Measurements from ENCODE around the gene SUPT7L. TPM values are rescaled to one million over a fixed set of nuclear protein-coding genes. Genes with fewer than 3 reads are reported as not detected.

The SUPT7L gene
- total and polyA plus RNA-seq, 2 of the 13 experiments (the other 11 are each of a cell fraction or from before 2014, with no cell fraction given): 32.9 to 77.5 TPM

DNA sequence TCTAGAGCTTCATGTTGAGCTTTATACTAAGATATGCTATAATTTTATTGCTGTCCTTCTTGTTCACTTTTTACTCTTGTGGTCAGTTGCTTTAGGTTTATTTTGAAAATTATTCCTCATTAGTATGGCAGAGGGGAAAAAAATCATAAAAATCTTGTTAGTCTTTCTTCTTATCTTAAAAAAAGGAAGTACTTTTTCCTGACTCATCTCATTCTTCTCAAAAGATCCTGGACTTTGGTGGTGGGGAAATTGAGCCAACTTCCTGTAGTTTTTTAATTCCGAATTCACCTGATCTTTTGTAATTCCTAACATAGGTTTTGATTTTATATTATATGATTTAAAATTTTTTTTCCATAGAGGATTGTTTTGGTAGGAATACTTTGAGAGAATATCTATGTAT, 4.0 kb upstream of the SUPT7L start:
- CTCF ChIA-PET (ENCODE audit: low intra/inter-chr PET ratio, low total read pairs): no interaction called here

More for the DNA sequence above, 4.0 kb upstream of the SUPT7L start:
- Histone ChIP-seq H3K36me3 (replicated peaks in 1 of 2; ENCODE audit: control insufficient read depth in 1 of 2, insufficient read depth in 2 of 2, low read length in 2 of 2) (peaks cover 15 to 34% of the 10 kb centered on the region in 2 experiments), H2AFZ (ENCODE audit: low read length) (no peak overlapping the region), H3K9ac (ENCODE audit: insufficient read depth, low read depth, low read length) (no peak overlapping the region), H3K79me2 (ENCODE audit: insufficient read depth, low read length) (peaks cover 33% of the 10 kb centered on the region), H3K27me3 (ENCODE audit: control insufficient read depth in 1 of 2, insufficient read depth in 2 of 2, low read length in 2 of 2) (no peaks in the 10 kb centered on the region; a peak in 1 of 5 replicates), H3K9me3 (ENCODE audit: low read length) (no peaks in the 10 kb centered on the region), H4K20me1 (ENCODE audit: insufficient read depth, low read length) (no peaks in the 10 kb centered on the region), H3K4me2 (ENCODE audit: low read depth, low read length) (no peak overlapping the region), H3K4me3 (replicated peaks in 1 of 3; ENCODE audit: insufficient read depth in 1 of 3, low read depth in 2 of 3, low read length in 3 of 3) (no peak overlapping the region), H3K27ac (ENCODE audit: extremely low read length, insufficient read depth, low read length) (no peak overlapping the region), H3K4me1 (ENCODE audit: insufficient read depth, low read length) (peaks cover 19% of the 10 kb centered on the region)
- BruUV-seq (replicated peaks): no TSS peak
- no peak for TF ChIP-seq ZNF367 (CRISPR knock-in tag; IDR thresholded peaks at IDR 0.05; ENCODE audit: borderline replicate concordance)
- TF ChIP-seq, protein P1, sequence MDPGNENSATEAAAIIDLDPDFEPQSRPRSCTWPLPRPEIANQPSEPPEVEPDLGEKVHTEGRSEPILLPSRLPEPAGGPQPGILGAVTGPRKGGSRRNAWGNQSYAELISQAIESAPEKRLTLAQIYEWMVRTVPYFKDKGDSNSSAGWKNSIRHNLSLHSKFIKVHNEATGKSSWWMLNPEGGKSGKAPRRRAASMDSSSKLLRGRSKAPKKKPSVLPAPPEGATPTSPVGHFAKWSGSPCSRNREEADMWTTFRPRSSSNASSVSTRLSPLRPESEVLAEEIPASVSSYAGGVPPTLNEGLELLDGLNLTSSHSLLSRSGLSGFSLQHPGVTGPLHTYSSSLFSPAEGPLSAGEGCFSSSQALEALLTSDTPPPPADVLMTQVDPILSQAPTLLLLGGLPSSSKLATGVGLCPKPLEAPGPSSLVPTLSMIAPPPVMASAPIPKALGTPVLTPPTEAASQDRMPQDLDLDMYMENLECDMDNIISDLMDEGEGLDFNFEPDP (CRISPR knock-in tag; conservative IDR thresholded peaks at IDR 0.05): no peak
- TF ChIP-seq SNRNP70 (IDR thresholded peaks at IDR 0.05; ENCODE audit: low read depth, low read length): no peak
- TF ChIP-seq GATA4 (IDR thresholded peaks at IDR 0.05; ENCODE audit: borderline replicate concordance, low read depth): no peak
- TF ChIP-seq MEIS1 (CRISPR knock-in tag; IDR thresholded peaks at IDR 0.05; ENCODE audit: borderline replicate concordance): no peak
- no peak for TF ChIP-seq KDM6A (CRISPR knock-in tag; IDR thresholded peaks at IDR 0.05; ENCODE audit: low read depth)
- TF ChIP-seq EP300 (IDR thresholded peaks at IDR 0.05; ENCODE audit: low read depth in 2 of 2, low read length in 2 of 2): no peak
- TF ChIP-seq EP300 (CRISPR knock-in tag; IDR thresholded peaks at IDR 0.05; ENCODE audit: borderline replicate concordance): no peak
- no peak for TF ChIP-seq CENPT (CRISPR knock-in tag; IDR thresholded peaks at IDR 0.05; ENCODE audit: low read depth)
- TF ChIP-seq, protein P2, sequence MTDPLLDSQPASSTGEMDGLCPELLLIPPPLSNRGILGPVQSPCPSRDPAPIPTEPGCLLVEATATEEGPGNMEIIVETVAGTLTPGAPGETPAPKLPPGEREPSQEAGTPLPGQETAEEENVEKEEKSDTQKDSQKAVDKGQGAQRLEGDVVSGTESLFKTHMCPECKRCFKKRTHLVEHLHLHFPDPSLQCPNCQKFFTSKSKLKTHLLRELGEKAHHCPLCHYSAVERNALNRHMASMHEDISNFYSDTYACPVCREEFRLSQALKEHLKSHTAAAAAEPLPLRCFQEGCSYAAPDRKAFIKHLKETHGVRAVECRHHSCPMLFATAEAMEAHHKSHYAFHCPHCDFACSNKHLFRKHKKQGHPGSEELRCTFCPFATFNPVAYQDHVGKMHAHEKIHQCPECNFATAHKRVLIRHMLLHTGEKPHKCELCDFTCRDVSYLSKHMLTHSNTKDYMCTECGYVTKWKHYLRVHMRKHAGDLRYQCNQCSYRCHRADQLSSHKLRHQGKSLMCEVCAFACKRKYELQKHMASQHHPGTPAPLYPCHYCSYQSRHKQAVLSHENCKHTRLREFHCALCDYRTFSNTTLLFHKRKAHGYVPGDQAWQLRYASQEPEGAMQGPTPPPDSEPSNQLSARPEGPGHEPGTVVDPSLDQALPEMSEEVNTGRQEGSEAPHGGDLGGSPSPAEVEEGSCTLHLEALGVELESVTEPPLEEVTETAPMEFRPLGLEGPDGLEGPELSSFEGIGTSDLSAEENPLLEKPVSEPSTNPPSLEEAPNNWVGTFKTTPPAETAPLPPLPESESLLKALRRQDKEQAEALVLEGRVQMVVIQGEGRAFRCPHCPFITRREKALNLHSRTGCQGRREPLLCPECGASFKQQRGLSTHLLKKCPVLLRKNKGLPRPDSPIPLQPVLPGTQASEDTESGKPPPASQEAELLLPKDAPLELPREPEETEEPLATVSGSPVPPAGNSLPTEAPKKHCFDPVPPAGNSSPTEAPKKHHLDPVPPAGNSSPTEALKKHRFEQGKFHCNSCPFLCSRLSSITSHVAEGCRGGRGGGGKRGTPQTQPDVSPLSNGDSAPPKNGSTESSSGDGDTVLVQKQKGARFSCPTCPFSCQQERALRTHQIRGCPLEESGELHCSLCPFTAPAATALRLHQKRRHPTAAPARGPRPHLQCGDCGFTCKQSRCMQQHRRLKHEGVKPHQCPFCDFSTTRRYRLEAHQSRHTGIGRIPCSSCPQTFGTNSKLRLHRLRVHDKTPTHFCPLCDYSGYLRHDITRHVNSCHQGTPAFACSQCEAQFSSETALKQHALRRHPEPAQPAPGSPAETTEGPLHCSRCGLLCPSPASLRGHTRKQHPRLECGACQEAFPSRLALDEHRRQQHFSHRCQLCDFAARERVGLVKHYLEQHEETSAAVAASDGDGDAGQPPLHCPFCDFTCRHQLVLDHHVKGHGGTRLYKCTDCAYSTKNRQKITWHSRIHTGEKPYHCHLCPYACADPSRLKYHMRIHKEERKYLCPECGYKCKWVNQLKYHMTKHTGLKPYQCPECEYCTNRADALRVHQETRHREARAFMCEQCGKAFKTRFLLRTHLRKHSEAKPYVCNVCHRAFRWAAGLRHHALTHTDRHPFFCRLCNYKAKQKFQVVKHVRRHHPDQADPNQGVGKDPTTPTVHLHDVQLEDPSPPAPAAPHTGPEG (CRISPR knock-in tag; IDR thresholded peaks at IDR 0.05): no peak
- 96% methylated on average over 1 of the region's 1 CpG for WGBS (ENCODE audit: low lambda C conversion rate)
- FAIRE-seq: no peak
- no peak for ATAC-seq
- intact Hi-C loops (cut with micrococcal nuclease; ENCODE audit: unreplicated experiment) (no loop called here), in situ Hi-C loops (cut with HindIII; ENCODE audit: extremely low pct_ligation_motif_present, low pct_unique_long_range_greater_than_20kb) (no loop called here)
- POLR2A ChIA-PET: no interaction called here
- DNase-seq (ENCODE audit: low spot score): no peak
